GM08714 (cell line): ENCODE measurements around the gene SPINK9.

ENCODE experiments used
- H3K4me3 ChIP-seq: fragments of 200-500 bp; sonication (Bioruptor generic); 2 replicates; pipeline ENCODE4 v1.5.1; 2014; ENCODE audit warnings: mild to moderate bottlenecking, low read length, inconsistent platforms
- ZNF274 ChIP-seq: IDR thresholded peaks from 2 replicates; pipeline ENCODE4 v1.6.1; 2012; ENCODE audit warnings: mild to moderate bottlenecking, low read depth, low read length

SPINK9 gene

GRCh38 chr5:148342371-148343045, 7.1 kb downstream of the SPINK9 start:
- H3K4me3 ChIP-seq: no peak overlapping the region
- no peak for TF ChIP-seq ZNF274

GRCh38 chr5:148343046-148343407, 7.7 kb downstream of the SPINK9 start:
- no peak overlapping the region for H3K4me3 ChIP-seq
- TF ChIP-seq ZNF274: no peak

- no peak for TF ChIP-seq ZNF274
- no peak overlapping the region for H3K4me3 ChIP-seq
Observed at GRCh38 chr5:148343603-148344487, 8.5 kb downstream of the SPINK9 start.

GRCh38 chr5:148347706-148348105, 12.3 kb downstream of the SPINK9 start:
- H3K4me3 ChIP-seq: no peak overlapping the region
- TF ChIP-seq ZNF274: no peak

- no peak overlapping the region for H3K4me3 ChIP-seq
- no peak for TF ChIP-seq ZNF274
Observed at GRCh38 chr5:148352696-148353095, 17.3 kb downstream of the SPINK9 start.

- H3K4me3 ChIP-seq: no peak overlapping the region
- TF ChIP-seq ZNF274: no peak
Observed at GRCh38 chr5:148353634-148354033, 18.3 kb downstream of the SPINK9 start.

- no peak for TF ChIP-seq ZNF274
- H3K4me3 ChIP-seq: no peak overlapping the region
Observed at GRCh38 chr5:148364343-148364742, 29.0 kb downstream of the SPINK9 start.

GRCh38 chr5:148368299-148368698, 32.9 kb downstream of the SPINK9 start:
- TF ChIP-seq ZNF274: no peak
- no peak overlapping the region for H3K4me3 ChIP-seq

- H3K4me3 ChIP-seq: no peak overlapping the region
- TF ChIP-seq ZNF274: no peak
Observed at GRCh38 chr5:148372166-148372725, 36.9 kb downstream of the SPINK9 start.

GRCh38 chr5:148372893-148373292, 37.5 kb downstream of the SPINK9 start:
- no peak for TF ChIP-seq ZNF274
- H3K4me3 ChIP-seq: no peak overlapping the region

- no peak overlapping the region for H3K4me3 ChIP-seq
- no peak for TF ChIP-seq ZNF274
Observed at GRCh38 chr5:148374690-148375360, 39.5 kb downstream of the SPINK9 start.

- no peak overlapping the region for H3K4me3 ChIP-seq
- no peak for TF ChIP-seq ZNF274
Observed at GRCh38 chr5:148376198-148376597, 40.8 kb downstream of the SPINK9 start.

- TF ChIP-seq ZNF274: no peak
- no peak overlapping the region for H3K4me3 ChIP-seq
Observed at GRCh38 chr5:148378670-148379069, 43.3 kb downstream of the SPINK9 start.

GRCh38 chr5:148379340-148379739, 44.0 kb downstream of the SPINK9 start:
- no peak for TF ChIP-seq ZNF274
- no peak overlapping the region for H3K4me3 ChIP-seq
